B cell (primary cell): ENCODE data around the gene FEV.

Source experiments
- CTCF ChIP-seq: fragments of 200-600 bp; IDR thresholded peaks from one replicate; pipeline ENCODE4 v1.8.0; 2022; ENCODE audit warnings: antibody characterized with exemption, mild to moderate bottlenecking
- EZH2 ChIP-seq: IDR thresholded peaks from 2 replicates; pipeline ENCODE4 v1.6.1; 2012; ENCODE audit warnings: borderline replicate concordance, low read depth, mild to moderate bottlenecking, moderate library complexity, low read length; ENCODE audit not compliant: insufficient read depth, poor library complexity, severe bottlenecking

GRCh38 chr2:218992703-218993344 is 7.8 kb upstream of the FEV start:
- no peak for TF ChIP-seq CTCF
- no peak for TF ChIP-seq EZH2
